Natural killer cell treated with Interleukin-12 subunit alpha and Interleukin-12 subunit beta and Interleukin-15 and Interleukin-18, amount 100 ng/mL, for 72 hours (primary cell): ENCODE data around the gene SPATA13. TPM values are rescaled to one million over a fixed set of nuclear protein-coding genes. Genes with fewer than 3 reads are reported as not detected.
"Not testable (repeated sequence)": the region's sequence is repeated elsewhere in the genome, so short reads cannot be mapped to it uniquely, and the experiment has no call there.

ENCODE experiments used
- ATAC-seq, 2 donors: fragments of 150-1000 bp; cut with Tn5 transposase in 1 of 2; sonication (Bioruptor Pico), chemical (Tn5 transposase) in 1 of 2; 2 replicates each; pipeline ENCODE4 v1.10.0; 2021
- DNase-seq: peaks from one replicate; pipeline ENCODE4 v3.0.0; 2022; ENCODE audit warnings: low spot score
- H3K27ac Mint-ChIP-seq, 2 donors: 1 replicate in 1 of 2; 2 replicates in 1 of 2; pipeline ENCODE4 v1.8.0; 2022; ENCODE audit warnings: mixed read lengths in 2 of 2, mild to moderate bottlenecking in 1 of 2, moderate library complexity in 1 of 2
- H3K27me3 Mint-ChIP-seq, 2 donors: 1 replicate in 1 of 2; 2 replicates in 1 of 2; pipeline ENCODE4 v1.8.0; 2022; ENCODE audit warnings: mixed read lengths in 2 of 2
- H3K36me3 Mint-ChIP-seq: one replicate; pipeline ENCODE4 v1.8.0; 2022; ENCODE audit warnings: mixed read lengths
- H3K4me1 Mint-ChIP-seq, 2 donors: 1 replicate in 1 of 2; 2 replicates in 1 of 2; pipeline ENCODE4 v1.8.0; 2022; ENCODE audit warnings: low read depth in 2 of 2, mixed read lengths in 2 of 2, mild to moderate bottlenecking in 1 of 2
- H3K4me3 Mint-ChIP-seq: one replicate; pipeline ENCODE4 v1.8.0; 2022; ENCODE audit warnings: mixed read lengths
- H3K9me3 Mint-ChIP-seq: 2 replicates; pipeline ENCODE4 v1.8.0; 2022; ENCODE audit warnings: mixed read lengths
- total RNA-seq, 2 donors: library from RNA; stranded (reverse); gene quantifications; one replicate each; pipeline ENCODE4 v1.2.3, GENCODE V29; 2022

The SPATA13 gene
- total RNA-seq: 100 to 1,000 TPM in 1 of 2 donors, 10 to 100 TPM in 1; 81.6 to 107 TPM

GRCh38 chr13:24160458-24161009 lies at the start of gene SPATA13:
TSS of gene SPATA13 (plus strand) at chr13:24160720. CDS start at chr13:24222930, 62,210 bp downstream.
- H3K4me1 Mint-ChIP-seq: peaks cover 13 to 32% of the 10 kb centered on the region in 2 donors
- H3K9me3 Mint-ChIP-seq: no peaks in the 10 kb centered on the region
- H3K27ac Mint-ChIP-seq: peak within 1 kb of the TSS in 1 of 2 donors; percentile 31
- peaks cover 9% of the 10 kb centered on the region for H3K36me3 Mint-ChIP-seq
- peak; percentile 96 to 97 for ATAC-seq
- H3K4me3 Mint-ChIP-seq: peak within 1 kb of the TSS; percentile 94
- peak; percentile 91 for DNase-seq
- peaks cover 11% of the 10 kb centered on the region in 2 donors for H3K27me3 Mint-ChIP-seq

- Mint-ChIP-seq H3K27me3 (peaks cover 12 to 14% of the 10 kb centered on the region in 2 donors), H3K4me3 (no peak overlapping the region), H3K36me3 (no peaks in the 10 kb centered on the region), H3K4me1 (no peaks in the 10 kb centered on the region), H3K27ac (no peak overlapping the region), H3K9me3 (no peaks in the 10 kb centered on the region)
- no peak for ATAC-seq
- no peak for DNase-seq
Measured at GRCh38 chr13:24112791-24113190, 47.7 kb upstream of the SPATA13 start.

- no peak overlapping the region for H3K27ac Mint-ChIP-seq
- no peak for DNase-seq
- no peaks in the 10 kb centered on the region for H3K36me3 Mint-ChIP-seq
- peaks cover 12 to 14% of the 10 kb centered on the region in 2 donors for H3K27me3 Mint-ChIP-seq
- no peak for ATAC-seq
- H3K4me3 Mint-ChIP-seq: no peak overlapping the region
- peaks cover 0 to 1% of the 10 kb centered on the region in 2 donors for H3K4me1 Mint-ChIP-seq
- H3K9me3 Mint-ChIP-seq: no peaks in the 10 kb centered on the region
Measured at GRCh38 chr13:24115671-24116070, 44.8 kb upstream of the SPATA13 start.

GRCh38 chr13:24116131-24116530 lies 44.4 kb upstream of the SPATA13 start:
- H3K27ac Mint-ChIP-seq: no peak overlapping the region
- peaks cover 13 to 14% of the 10 kb centered on the region in 2 donors for H3K27me3 Mint-ChIP-seq
- peaks cover 0 to 6% of the 10 kb centered on the region in 2 donors for H3K4me1 Mint-ChIP-seq
- H3K36me3 Mint-ChIP-seq: no peaks in the 10 kb centered on the region
- no peaks in the 10 kb centered on the region for H3K9me3 Mint-ChIP-seq
- ATAC-seq: no peak
- H3K4me3 Mint-ChIP-seq: no peak overlapping the region
- DNase-seq: no peak

DNA sequence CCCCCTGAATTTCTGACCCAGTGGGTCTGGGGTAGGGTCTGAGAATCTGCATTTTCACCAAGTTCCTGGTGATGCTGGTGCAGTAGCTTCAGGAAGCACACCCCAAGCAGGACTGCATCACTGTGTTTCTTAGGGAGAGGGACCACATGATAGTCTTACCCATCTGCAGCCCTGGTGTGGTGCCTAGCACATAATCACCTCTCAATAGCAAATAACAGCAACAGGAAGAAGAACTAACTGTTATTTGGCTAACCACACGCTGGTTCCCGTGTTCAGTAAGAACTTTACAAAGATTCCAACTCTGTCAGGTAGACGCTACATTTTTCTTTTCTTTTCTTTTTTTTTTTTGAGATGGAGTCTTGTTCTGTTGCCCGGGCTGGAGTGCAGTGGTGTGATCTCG lies 41.9 kb upstream of the SPATA13 start:
- Mint-ChIP-seq H3K36me3 (no peaks in the 10 kb centered on the region), H3K27ac (no peak overlapping the region), H3K27me3 (peaks cover 6 to 11% of the 10 kb centered on the region in 2 donors), H3K4me3 (no peak overlapping the region), H3K4me1 (peaks cover 2 to 19% of the 10 kb centered on the region in 2 donors), H3K9me3 (no peaks in the 10 kb centered on the region)
- no peak for ATAC-seq
- no peak for DNase-seq

GRCh38 chr13:24119626-24120508 lies 40.7 kb upstream of the SPATA13 start:
- DNase-seq: no peak
- Mint-ChIP-seq H3K27ac (no peak overlapping the region), H3K36me3 (no peaks in the 10 kb centered on the region), H3K4me1 (peaks cover 2 to 27% of the 10 kb centered on the region in 2 donors), H3K27me3 (peaks cover 6 to 11% of the 10 kb centered on the region in 2 donors), H3K9me3 (no peaks in the 10 kb centered on the region), H3K4me3 (no peak overlapping the region)
- ATAC-seq: no peak

- Mint-ChIP-seq H3K4me1 (peaks cover 2 to 33% of the 10 kb centered on the region in 2 donors), H3K27ac (peak overlapping the region in 1 of 2 donors; percentile 10), H3K4me3 (peak overlapping the region; percentile 46), H3K27me3 (peaks cover 13% of the 10 kb centered on the region in 2 donors)
- H3K9me3 Mint-ChIP-seq, H3K36me3 Mint-ChIP-seq, DNase-seq: not testable (repeated sequence)
- peak in 1 of 2 donors; percentile 81 for ATAC-seq
Measured at GRCh38 chr13:24122045-24122444, 38.5 kb upstream of the SPATA13 start.

- DNase-seq (no peak), ATAC-seq (no peak)
- Mint-ChIP-seq H3K27me3 (peaks cover 13% of the 10 kb centered on the region in 2 donors), H3K27ac (no peak overlapping the region), H3K4me1 (peaks cover 2 to 33% of the 10 kb centered on the region in 2 donors), H3K4me3 (peak overlapping the region; percentile 46), H3K36me3 (no peaks in the 10 kb centered on the region), H3K9me3 (no peaks in the 10 kb centered on the region)
Measured at GRCh38 chr13:24122569-24122968, 38.0 kb upstream of the SPATA13 start.

- ATAC-seq (no peak), DNase-seq (no peak)
- no peak overlapping the region for H3K4me3 Mint-ChIP-seq
- H3K27ac Mint-ChIP-seq: no peak overlapping the region
- peaks cover 2 to 33% of the 10 kb centered on the region in 2 donors for H3K4me1 Mint-ChIP-seq
- H3K27me3 Mint-ChIP-seq: peaks cover 13% of the 10 kb centered on the region in 2 donors
- no peaks in the 10 kb centered on the region for H3K9me3 Mint-ChIP-seq
- H3K36me3 Mint-ChIP-seq: no peaks in the 10 kb centered on the region
Measured at GRCh38 chr13:24123761-24124160, 36.8 kb upstream of the SPATA13 start.

- Mint-ChIP-seq H3K27me3 (peaks cover 13% of the 10 kb centered on the region in 2 donors), H3K36me3 (no peaks in the 10 kb centered on the region), H3K4me1 (peaks cover 2 to 34% of the 10 kb centered on the region in 2 donors), H3K27ac (no peak overlapping the region), H3K4me3 (peak overlapping the region; percentile 21), H3K9me3 (no peaks in the 10 kb centered on the region)
- no peak for ATAC-seq
- DNase-seq: no peak
Measured at GRCh38 chr13:24124789-24125476, 35.6 kb upstream of the SPATA13 start.

DNA sequence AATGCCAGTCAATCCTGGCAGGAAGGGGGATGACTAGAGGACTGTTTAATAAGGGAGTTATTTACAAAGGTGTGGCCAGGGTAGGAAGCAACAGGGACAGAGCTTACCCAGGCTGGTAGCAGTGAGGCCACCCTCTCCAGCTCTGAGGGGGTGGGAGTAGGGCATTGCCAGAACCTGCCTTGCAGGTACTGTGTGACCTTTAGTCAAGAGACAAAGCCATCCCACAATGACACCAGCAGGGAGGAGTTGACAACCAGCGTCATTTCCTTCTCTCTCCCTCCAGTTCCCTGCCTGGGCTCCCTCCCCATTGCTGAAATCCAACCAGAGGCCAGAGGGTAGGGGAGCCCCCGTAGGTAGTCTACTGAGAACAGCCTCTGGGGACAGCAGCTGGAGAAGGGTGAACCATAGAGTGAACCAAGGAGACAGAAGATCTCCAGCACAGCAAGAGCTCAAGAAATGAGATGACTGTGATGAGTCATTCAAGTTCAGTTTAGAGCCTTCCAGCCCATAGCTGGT lies 33.3 kb upstream of the SPATA13 start:
- DNase-seq: no peak
- no peak overlapping the region for H3K4me3 Mint-ChIP-seq

DNA sequence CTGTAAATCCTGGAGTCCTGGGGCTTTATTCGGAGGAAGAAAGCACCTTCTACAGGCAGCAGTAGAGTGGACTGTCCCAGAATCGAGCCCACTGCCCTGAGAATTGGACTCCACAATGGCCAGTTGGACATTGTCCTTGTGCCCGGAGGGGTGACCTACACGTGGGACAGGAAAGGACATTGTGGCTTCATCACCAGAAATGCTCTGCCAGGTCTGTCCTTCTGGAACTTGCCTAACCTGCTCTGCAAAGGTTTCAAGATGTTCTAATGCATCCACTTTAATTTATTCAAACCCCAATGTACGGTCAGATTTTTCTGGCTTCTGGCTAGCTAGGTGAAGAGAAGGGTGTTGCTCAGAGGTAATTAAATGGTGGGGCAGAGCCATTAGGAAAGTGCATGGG lies 32.4 kb upstream of the SPATA13 start:
- Mint-ChIP-seq H3K27ac (no peak overlapping the region), H3K27me3 (peaks cover 9 to 14% of the 10 kb centered on the region in 2 donors), H3K4me3 (no peak overlapping the region), H3K4me1 (peaks cover 5 to 24% of the 10 kb centered on the region in 2 donors), H3K36me3 (peaks cover 9% of the 10 kb centered on the region), H3K9me3 (peaks cover 3% of the 10 kb centered on the region)
- ATAC-seq (no peak), DNase-seq (no peak)

More for the DNA sequence above, 33.3 kb upstream of the SPATA13 start:
- H3K4me1 Mint-ChIP-seq: peaks cover 7 to 29% of the 10 kb centered on the region in 2 donors
- peaks cover 14 to 19% of the 10 kb centered on the region in 2 donors for H3K27me3 Mint-ChIP-seq
- peak; percentile 68 to 85 for ATAC-seq
- no peak overlapping the region for H3K27ac Mint-ChIP-seq
- peaks cover 3% of the 10 kb centered on the region for H3K9me3 Mint-ChIP-seq
- peaks cover 9% of the 10 kb centered on the region for H3K36me3 Mint-ChIP-seq

- Mint-ChIP-seq H3K27me3 (peaks cover 13 to 14% of the 10 kb centered on the region in 2 donors), H3K36me3 (peaks cover 9% of the 10 kb centered on the region), H3K4me1 (peaks cover 5 to 24% of the 10 kb centered on the region in 2 donors), H3K9me3 (peaks cover 3% of the 10 kb centered on the region), H3K27ac (no peak overlapping the region), H3K4me3 (no peak overlapping the region)
- DNase-seq (no peak), ATAC-seq (no peak)
Measured at GRCh38 chr13:24128962-24129361, 31.6 kb upstream of the SPATA13 start.
